GM11168 (cell line): ENCODE results near the gene PSG6.
"Not testable (repeated sequence)": the region's sequence is repeated elsewhere in the genome, so short reads cannot be mapped to it uniquely, and the experiment has no call there.

Experiments
- in situ Hi-C: fragments of 300-500 bp; cut with MboI; formaldehyde crosslinking; loops from one replicate; pipeline ENCODE4 v1.12.0; 2022; ENCODE audit warnings: low sequenced_read_pairs; ENCODE audit not compliant: unreplicated experiment

PSG6 gene

GRCh38 chr19:42917634-42918033 is at the start of gene PSG6:
Gene PSG6 (minus strand): TSS chr19:42917894. CDS start chr19:42917792, 102 bp downstream.
- in situ Hi-C loops, result not testable (repeated sequence)

DNA sequence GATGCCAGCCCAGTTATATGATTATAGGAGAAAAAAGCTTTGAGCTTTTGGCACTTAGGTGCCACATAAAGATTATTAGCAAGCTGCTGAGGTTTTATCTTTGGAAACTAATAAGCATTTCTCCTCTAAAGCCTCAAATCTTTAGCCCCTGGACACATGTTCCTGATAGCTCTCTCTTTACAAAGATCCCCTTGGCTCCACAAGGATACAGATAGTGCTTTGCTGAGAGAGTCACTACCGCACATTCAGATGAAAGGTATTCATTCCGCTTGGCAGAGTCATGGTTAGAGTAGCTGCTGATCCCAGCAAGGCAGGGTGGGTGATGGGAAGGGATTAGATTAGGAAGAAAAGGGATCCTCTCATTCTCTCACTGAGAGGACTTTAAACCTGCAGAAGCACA is 47.5 kb upstream of the PSG6 start:
- in situ Hi-C loops, result no loop called here

GRCh38 chr19:42961119-42961518 is 43.4 kb upstream of the PSG6 start:
- in situ Hi-C loops, result no loop called here

DNA sequence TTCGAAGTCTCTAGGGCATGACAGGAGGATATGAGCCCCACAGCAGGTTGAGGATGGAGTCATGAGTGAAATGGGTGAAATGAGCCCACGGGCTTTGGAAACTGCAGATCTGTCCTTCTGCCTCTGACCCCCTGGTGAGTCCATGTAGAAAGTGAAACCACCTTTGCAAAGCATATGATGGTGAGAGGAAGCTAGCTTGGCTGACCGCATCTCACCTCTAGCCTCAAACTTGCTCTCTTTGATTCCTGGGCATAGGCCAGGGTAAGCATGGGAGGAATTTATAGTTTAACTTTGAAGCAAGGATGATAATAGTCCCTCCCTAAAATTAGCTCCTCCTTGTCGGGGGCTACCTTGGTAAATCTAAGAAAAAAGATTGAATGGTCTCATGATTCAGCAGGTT is 34.4 kb upstream of the PSG6 start:
- in situ Hi-C loops, result not testable (repeated sequence)

DNA sequence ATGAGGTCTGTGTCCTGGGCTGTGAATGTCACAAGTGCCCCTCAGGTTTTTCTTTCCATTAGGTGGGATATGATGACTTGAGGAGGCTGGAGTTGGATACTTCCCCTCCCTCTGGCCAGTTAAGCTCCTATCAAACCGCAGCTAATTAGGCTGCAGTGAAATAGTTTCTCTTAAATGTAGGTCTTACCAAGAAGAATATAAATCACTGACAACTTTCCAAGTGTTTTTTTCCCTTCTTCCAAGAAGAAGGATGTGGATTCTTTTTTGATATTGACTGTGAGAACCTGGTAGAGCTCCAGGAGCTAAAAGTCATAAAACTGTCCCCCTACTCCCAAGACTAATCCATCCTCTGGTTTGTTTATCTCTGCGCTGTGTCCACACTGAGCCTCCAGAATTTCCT is 33.8 kb upstream of the PSG6 start:
- in situ Hi-C loops, result not testable (repeated sequence)

DNA sequence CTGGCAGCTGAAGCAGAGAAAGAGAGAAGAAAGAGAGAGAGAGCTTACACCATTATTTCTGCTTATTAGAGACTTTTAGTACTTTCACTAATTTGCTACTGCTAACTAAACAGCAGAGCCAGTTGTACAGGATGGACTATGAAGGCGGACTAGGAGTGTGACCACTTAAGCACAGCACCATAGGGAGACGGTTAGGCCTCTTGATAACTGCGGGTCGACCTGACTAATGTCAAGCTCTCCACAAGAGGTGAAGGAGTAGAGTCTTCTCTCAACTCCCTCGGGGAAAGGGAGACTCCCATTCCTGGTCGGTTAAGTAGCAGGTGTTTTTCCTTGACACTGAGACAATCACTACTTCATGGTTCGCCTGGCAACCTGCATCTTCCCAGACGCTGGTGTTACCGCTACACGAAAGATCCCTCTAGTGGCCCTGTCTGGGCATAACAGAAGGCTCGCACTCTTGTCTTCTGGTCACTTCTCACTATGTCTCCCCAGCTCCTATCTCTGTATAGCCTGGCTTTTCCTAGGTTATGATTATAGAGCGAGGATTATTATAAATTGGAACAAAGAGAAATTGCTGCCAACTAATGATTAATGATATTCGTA is 24.6 kb upstream of the PSG6 start:
- in situ Hi-C loops, result no loop called here

DNA sequence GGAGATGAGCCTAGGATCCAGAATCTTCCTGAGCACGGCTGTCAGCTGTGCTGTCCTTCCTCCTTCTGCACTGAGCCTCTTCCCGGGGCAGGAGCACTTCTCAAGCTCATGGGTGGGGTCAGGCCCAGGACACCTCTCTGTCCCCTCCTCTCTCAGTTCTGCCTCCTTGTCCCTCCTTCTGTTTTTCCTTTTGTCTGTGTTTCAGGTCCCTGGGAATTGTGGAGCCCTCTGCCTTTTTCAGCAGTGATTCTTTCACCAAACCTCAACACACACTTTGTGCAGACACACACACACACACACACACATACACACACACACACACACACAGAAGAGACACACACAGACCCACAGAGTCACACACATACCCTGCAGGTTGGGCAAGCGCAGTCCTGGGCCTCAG is 19.4 kb upstream of the PSG6 start, which contains the start of gene PSG7:
TSS of gene PSG7 (minus strand) at position 101 of the 400 bp plus-strand sequence. CDS start 131 bp downstream, outside the sequence.
- in situ Hi-C loops, result not testable (repeated sequence)

DNA sequence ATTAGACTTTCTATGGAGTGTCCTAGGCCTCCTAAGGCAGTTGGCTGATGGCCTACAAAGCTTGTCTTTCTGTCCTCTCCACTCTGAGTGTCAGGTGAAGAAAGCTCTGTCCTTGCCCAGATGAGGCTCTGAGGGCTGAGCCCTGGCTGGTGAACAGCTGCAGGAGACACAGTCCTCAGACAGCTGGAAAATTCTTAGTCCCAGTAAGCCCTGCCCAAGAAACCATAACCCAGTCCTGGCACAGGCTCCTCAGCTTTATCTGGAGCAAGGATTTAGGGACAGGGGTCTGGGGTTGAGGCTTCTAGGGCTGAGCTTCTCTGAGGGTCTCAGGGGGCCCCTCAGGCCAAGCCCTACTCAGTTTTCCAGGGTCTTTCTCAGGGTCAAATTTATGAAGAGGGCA is 17.0 kb upstream of the PSG6 start:
- in situ Hi-C loops, result not testable (repeated sequence)

- in situ Hi-C loops, result not testable (repeated sequence)
Observed at GRCh38 chr19:42934183-42934582, 16.5 kb upstream of the PSG6 start.

DNA sequence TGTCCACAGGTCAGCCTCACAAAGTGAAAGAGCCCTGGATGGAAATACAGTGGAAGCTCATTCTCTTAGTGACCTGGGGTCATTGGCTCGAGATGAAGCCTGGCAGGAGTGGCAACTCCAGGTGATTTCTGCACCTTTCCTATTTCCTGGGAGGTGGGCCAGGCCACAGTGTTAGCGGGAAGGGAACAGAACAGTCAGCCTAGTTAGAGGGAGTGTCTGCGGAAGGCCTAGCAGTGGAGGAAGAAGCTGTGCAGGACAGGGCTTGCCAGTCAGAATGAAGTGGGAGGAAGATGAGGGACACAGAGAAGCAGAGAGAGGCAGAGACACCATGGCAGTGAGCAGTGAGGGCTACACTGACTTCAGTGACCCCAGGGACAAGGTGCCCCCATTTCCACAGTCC is 15.7 kb upstream of the PSG6 start:
- in situ Hi-C loops, result not testable (repeated sequence)

DNA sequence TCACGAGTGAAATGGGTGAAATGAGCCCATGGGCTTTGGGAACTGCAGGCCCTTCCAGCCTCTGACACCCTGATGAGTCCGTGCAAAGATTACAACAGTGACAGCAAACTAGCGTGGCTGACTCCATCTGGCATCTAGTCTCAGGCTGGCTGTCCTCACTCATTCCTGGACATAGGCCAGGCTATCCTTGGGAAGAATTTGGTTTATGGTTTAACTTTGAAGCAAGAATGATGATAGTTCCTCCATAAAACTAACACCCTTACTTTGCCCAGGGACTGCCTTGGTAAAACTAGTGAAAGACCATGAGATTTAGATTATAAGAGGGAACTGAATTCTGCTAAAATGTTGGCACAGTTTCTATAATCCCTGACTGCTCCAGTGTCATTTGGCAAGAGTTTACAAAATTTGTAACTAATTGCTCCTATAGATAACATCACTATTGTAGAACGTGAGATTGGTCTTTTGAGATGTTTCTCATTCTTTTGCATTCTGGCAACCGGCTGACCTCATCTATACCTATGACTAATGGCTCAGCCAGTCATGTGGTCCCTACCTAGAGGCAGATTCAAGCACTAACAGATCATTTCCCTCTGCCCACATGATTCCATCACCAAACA is 14.9 kb upstream of the PSG6 start:
- in situ Hi-C loops, result not testable (repeated sequence)

- in situ Hi-C loops, result not testable (repeated sequence)
Observed at GRCh38 chr19:42930214-42930613, 12.5 kb upstream of the PSG6 start.

DNA sequence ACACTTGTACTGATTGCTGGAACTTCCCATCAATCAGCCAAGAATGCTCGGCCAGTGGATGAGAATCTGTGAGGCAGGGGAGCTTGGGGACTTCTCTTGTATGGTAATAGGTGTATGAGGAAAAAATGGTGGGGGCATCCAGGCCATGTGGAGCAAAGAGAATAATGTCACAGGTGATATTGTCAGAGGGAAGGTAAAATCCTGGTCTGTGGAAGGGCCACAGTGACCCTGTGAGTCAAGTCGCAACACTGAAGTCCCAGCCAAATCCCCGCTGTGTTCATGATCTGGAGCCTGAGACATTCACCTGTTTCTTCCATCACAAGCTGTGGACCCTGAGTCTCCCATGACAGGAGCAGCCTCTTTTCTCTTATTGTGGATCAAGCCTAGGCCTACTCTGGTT is 11.2 kb upstream of the PSG6 start:
- in situ Hi-C loops, result no loop called here

DNA sequence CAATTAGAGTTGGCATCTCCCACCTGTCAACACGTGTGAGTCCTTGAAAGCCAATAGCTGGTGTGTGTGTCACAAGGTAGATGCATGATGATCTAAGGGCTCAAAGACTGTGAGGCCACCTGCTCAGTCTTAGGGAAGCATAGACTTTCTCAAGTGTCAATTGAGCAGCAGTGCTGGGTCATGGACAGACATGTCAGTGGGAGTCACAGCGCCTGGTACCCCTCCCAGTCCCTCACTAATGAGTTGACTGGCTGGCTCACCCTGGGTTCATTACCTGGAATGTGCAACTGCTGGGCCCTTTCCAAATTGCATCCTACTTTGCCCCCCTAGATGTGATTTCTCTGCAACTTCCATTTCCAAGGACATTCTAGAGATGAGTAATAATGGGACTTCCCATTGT is 9.1 kb upstream of the PSG6 start:
- in situ Hi-C loops, result no loop called here

- in situ Hi-C loops, result not testable (repeated sequence)
Observed at GRCh38 chr19:42923106-42923505, 5.4 kb upstream of the PSG6 start.

- in situ Hi-C loops, result not testable (repeated sequence)
Observed at GRCh38 chr19:42920971-42921370, 3.3 kb upstream of the PSG6 start.

DNA sequence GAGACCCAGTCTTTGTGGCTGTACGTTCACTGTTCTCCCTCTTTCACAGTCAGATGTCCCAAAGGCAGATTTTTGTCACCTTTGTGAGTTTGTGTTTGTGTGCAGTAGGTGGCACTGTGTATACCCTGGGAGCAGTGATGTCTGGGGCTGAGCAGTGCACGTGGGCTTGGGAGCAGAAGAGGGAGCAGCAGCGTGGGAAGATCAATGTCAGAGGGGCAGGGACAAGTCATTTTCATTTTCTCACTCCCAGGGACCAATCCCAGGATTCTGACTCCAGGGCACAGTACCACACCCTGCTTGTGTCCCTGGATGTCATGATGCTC is 2.0 kb upstream of the PSG6 start:
- in situ Hi-C loops, result no loop called here

DNA sequence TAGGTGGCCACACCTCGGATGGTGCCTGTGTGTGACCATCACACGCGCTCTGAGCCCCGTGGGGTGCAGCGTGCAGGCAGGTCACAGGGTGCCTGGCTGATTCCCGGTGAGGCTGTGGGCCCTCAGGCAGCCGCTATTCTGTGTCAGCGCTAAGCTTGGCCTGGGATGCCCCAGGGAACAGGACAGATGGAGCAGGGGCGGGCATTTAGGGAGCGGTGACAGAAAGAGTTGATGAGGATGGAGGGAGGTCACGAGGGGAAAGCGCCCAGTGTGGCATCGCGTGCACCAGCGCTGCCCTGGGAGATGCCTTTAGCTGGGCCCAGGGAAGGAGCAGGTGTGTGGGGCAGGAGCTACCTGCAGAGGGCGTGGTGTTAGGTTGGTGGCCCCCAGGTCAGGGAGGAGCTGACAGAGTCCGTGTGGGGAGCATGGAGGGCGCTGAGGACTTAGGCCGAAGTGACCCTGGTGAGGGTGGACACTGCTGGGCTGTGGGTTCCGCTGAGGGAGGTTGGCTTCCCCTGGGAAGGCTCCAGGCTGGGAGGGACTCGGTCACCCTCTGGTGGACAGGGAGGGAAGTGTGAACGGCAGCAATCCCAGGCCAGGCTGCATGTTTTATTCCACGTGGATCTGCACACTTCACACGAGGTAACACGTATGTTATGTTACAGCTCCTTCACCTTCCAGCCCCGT is 1.5 kb upstream of the PSG6 start:
- in situ Hi-C loops, result not testable (repeated sequence)

- in situ Hi-C loops, result not testable (repeated sequence)
Observed at GRCh38 chr19:42918377-42919069, 829 bp upstream of the PSG6 start.

DNA sequence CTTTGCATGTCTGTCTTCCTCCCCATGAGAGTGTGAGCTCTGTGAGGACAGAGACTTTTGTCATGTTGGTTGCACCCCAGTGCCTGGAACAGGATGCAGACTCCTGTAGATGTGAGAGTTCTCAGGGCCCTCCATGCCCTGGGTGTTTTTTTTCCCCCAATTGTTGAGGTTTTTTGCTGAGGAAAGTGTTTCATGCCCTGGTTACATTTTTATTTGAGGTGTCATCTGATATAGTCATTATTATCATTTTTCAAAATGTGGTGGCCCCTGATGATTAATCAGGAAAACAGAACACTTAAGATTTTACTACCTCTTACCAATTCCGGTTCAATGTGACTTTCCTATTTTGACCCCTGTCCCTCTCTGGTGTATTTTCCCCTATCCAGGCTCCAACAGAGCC is 763 bp downstream of the PSG6 start:
- in situ Hi-C loops, result not testable (repeated sequence)

GRCh38 chr19:42913516-42913915 is 4.2 kb downstream of the PSG6 start:
- in situ Hi-C loops, result not testable (repeated sequence)
